HG03097 (cell line): ENCODE data around the gene POLG.
A peak's percentile ranks its signal among the peaks of the same experiment; 100 is the strongest.

Experiments
- ATAC-seq: cut with Tn5 transposase; IDR thresholded peaks from one replicate; pipeline ENCODE4 v1.9.1; 2021; ENCODE audit not compliant: unreplicated experiment, low FRiP score

POLG gene

GRCh38 chr15:89334510-89335297 lies at the start of gene POLG:
Gene POLG, minus strand, starts transcription at chr15:89334824. Its CDS starts 1,070 bp downstream, at chr15:89333754.
- ATAC-seq = peak; percentile 87

DNA sequence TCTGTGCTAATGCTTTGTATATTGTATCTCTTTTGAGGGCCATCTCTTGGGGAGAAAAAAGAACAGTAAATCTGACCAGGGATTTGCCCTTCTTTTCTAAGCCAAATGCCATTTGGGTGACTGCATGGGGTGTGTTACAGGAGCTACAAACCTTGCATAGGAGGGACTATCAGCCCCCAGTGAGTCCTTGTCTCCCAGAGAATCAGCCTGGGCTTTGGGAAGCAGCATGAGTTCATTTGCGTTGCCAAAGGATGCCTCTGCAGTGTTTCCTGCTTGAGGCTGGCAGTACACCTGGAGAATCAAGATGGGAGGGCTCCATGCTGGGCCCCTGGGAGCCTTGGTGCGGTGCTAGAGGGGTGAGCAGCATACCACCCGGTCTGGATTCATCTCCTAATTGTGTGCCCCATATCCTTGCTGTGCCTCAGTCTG lies 49.6 kb upstream of the POLG start:
- no peak for ATAC-seq

DNA sequence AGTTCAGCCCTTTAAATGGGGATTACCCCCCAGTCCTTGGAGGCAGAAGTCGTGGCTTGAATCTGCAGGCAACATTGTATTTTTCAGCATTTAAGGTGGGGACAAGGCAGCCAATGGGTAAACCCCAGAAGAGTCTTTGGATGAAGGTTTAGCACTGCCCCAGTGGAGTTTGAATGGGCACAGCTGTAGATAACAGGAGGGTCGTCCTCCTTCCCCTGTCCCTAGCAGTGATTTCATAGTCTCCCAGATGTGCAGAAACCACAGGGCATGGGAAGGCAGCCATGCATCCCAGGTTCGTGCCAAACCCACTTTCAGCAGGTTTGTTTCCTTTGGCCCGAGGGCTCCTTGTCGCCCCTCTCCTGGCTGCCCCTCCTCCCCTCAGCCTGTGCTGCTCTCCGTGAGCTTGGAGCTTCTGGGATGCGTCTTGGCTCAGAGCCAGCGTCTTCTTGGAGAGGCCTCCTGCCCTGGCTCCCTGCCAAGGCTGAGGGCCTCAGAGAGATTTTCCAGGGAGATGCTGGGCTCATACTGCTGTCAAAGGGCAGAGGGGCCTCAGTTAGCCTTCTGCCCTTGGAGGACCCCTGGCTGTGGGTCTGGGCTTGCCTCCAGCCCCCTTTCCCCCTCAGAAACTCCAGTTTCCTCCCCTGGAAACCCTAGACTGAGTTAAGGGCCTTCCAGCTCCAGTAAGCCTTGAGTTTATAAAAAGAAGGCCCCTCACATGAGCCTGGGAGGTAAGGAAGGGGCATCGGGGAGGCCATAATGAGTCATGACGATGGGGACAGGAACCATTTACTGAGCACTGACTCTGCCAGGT lies 48.9 kb upstream of the POLG start:
- ATAC-seq = no peak

DNA sequence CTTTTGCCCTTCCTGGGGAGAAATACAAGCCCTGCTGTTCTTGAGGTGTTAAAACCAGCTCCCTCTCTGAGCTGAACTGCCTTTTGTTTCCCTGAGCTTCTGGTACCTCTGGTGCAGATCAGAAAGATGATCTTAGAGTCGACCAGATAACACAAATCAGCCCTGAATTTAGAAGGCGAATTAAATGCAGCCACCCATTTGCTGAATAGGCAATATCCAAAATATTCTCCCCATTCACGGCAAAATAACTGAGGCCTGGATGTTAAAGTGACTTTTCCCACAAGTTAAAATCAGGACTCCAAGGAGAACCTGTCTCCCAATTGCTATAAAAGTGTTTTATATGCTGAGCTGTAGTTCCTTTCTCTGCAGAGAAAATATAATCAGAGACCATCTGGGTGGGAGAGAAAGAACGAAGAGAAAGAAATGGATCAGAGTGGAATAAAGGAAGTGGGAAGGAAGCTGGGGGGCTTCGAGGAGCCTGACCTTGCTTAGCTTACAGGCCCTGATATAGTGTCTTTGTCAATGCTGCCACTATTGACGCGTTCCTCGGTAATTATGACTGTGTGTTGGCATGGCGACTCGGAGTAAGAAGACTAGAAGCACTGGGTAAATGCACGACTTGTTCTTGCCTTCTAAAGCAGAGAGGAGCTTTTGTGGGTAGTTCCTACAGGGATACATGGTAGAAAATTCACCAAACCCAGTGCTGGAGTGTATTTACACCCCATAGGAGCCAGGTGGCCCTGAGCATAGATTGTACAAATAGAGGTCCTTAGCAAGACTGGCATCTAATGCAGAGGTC lies 47.5 kb upstream of the POLG start:
- no peak for ATAC-seq

DNA sequence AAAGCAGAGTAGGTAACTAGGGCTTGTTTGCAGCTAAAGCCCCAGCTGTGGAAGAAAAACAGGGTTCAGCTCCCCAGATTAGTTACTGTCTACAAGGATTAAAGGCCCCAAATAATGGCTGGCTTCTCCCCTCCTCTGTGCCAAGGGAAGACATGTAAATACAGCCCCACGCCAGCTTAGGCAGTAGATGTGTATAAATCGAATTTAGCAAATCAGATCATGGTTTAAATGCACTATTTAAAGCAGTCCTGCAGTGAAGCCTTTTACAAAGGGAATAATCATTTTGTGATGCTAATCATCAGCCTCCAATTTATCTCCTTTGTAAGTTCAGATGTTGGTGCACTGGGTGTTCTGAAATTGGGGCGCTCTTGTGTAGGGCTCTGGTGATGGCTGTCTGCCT lies 46.7 kb upstream of the POLG start:
- ATAC-seq = no peak

DNA sequence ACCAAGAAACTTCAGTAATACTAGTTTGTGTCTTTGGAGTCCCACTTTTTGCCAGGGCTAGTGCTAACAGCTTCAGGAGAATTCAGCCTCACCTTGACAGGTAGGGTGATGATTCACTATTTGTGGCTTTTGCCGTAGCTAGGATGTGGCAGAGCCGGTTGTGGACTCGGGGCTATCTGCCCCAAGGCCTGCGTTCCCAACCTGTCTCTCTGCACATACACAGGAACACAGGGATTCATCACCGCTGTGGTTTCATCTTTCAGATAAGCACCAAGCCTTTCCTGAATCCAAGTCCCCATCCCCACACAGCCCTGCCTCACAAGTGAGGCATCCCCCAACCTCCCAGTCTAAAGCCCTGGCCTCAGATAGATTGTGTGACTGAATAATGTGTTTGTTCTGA lies 45.2 kb upstream of the POLG start:
- no peak for ATAC-seq

DNA sequence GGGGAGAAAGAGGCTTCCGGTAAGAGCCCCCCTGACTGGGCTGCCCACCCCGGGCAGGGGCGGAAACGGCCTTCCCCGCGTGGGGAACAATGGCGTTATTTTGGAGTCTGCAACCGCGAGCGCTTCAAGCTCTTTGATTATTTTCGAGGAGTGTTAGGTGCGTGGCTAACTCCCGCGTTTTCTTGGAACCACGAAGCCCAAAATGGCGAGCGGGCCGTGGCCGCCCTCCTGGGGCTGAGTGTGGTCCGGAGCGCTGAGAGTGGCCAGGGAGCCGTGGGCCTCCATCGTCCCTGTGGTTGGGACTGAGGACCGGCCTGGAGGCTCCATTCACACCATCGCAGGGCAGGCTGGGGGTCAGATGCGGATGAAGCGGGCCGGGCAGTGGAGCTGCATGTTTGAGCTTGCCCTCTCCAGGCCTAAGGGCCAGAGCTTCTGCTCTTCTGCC lies 44.6 kb upstream of the POLG start:
- no peak for ATAC-seq

DNA sequence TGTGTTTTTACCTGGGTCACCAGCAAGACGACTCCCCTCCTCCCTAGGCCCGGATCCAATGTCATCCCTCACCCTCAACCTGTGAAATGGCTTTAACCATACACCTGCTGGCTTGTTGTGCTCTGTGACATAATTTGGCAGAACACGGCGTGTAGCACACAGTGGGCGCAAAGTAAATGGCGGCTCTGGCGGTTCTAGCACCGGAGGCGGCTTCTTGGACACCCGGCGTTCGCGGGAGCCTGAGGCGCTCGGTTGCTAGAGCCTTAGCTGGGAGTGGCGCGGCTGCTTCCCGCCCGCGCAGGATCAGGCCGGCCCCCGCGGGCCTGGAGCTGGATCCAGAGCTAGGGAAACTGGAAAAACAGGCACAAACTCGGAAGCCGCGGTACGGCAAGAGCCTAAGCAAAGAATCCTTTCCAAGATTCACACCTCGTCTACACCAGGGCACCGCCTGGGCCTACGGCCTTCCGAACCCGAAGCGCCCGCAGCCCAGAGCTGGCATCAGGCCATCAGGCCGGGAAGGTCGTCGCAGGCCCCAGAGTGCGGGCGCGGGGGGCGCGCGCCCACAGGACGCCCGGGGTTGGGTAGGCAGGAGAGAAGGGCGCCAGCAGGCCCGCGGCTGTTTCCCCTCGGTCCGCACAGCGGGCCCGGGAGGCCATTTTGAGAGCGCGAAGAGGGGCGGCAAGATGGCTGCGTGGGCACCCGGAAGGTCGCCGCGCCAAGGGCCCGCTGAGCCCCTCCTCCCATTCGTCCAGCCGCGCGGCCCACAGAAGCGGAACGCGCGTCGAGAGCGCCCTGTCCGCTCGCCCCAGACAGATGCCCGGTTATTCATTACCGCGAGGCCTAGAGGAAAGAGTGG lies 43.9 kb upstream of the POLG start:
- no peak for ATAC-seq

GRCh38 chr15:89377842-89378295 lies 43.2 kb upstream of the POLG start:
- no peak for ATAC-seq

- no peak for ATAC-seq
Observed at GRCh38 chr15:89377024-89377841, 42.6 kb upstream of the POLG start.

DNA sequence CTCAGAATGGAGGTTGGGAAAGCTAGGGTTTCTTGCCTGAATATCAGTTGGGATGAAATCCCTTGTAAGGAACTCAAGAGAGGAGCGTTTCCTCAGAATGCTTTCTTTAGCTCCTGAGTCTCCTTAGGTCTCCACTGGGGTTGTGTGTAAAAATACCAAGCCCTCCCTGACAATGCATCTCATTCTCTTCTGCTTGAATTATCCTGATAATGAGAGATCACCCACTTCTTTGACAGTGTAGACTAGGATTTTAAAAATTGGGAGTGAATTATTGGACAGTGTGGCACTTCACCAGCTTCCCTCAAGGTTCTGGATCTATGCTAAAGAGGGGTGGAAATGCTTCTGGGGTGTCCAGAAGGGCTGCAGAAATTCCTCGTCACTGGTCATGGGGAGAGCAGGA lies 41.8 kb upstream of the POLG start:
- ATAC-seq = no peak

- ATAC-seq = no peak
Observed at GRCh38 chr15:89375093-89376005, 40.7 kb upstream of the POLG start.

DNA sequence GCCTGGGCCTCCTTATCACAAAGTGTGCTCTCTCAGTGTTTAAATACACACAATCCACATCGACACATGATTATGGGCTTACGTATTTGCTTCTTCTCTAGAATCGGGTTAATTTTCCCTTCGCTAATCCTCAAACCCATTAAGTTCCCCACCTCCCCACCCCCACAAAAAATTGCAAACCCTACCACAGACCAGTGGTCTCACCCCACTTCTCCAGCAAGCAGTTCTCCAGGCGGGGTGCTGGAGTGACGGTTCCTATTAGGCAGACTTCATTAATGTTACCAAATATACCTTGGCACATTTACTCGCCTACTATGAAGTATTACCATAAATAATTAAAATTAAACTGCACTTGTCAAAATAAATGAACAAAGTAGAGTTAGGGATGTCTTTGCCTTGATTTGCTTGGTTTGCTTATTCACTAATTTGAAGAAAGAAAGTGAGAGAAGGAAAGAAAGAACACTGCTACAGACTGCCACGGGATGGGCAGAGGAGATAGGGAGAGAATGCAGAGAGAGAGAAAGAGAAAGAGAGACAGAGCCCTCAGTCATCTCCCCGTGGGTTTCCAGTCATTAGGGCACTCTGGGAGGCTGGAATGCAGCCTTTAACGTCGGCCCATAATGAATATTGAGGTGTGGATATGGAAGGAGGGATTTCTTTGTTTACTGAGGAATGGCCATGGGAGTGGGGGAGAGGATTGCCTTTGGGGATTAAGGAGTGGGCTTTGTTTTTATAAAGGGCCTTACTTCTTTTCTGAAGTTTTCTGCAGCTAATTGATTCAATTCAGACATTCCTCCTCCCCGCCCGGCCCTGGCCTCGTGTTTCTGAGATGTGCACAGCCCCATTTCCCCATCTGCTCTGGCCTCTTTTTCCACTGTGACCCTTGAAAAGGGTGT lies 39.7 kb upstream of the POLG start:
- no peak for ATAC-seq

- no peak for ATAC-seq
Observed at GRCh38 chr15:89372069-89372935, 37.7 kb upstream of the POLG start.

DNA sequence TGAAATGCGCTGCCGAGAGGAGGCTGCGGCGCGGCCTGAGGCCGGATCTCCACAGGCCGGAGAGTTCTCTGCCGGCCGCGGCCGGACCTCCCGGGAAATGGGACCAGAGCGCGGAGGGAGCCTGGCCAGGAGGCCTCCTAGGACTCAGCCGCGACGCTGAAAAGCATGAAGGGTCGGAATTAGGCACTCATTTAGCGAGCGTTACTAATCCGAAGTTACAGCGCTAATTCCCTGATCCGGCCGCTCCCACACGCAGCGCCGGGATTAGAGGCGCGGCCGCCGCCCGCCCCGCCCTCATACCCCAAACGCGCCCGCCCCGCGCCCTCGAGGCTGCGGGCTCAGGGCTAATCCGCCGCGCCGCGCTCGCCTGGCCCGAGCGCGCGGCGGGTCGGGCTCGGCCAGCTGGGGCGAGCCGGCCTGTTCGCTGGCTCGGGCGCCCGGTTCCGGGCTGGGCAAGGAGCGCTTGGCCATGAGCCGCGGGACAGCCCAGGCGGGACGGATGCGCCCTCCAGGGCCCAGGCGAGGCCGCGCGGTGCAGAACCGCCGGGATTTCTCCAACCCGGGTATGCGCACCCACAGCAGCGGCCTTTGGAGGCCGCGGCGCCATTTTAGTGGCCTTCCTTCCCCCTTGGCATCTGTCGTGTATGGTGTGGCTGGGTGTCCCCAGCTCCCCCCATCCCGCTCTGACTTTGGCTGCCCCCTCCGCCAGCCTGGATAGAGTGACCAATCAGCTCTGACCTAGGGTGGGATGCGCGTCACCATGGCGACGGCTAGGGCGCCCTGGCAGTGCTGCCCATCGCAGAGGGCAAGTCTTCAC lies 36.8 kb upstream of the POLG start:
- ATAC-seq = no peak

DNA sequence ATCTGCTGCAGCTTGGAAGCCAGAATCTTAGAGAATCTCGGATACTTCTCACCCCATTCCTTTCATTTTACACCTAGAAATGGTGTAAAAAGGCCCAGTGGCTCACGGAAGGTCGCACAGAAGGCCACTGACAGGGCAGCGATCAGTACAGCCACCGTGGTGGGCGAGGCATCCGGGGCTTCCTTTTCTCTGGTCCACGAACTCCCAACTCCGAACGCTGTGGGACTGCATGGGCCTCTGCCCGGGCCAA lies 36.3 kb upstream of the POLG start:
- ATAC-seq = no peak
